Sigmoid colon (tissue), 4 donors: Measurements from ENCODE around the gene STX4.

Source experiments
- CTCF ChIP-seq, 4 experiments: fragments of 450-650 bp in 3 of 4; fragments of 200-600 bp in 1 of 4; IDR thresholded peaks; one replicate each; pipeline ENCODE4 v1.5.1; 2016 to 2019; ENCODE audit warnings: antibody characterized with exemption in 4 of 4, mild to moderate bottlenecking in 3 of 4, moderate library complexity in 2 of 4
- EP300 ChIP-seq, 4 donors: sonication (generic); formaldehyde crosslinking; IDR thresholded peaks; one replicate each; pipeline ENCODE4 v1.6.1; 2017; ENCODE audit warnings: antibody characterized with exemption in 4 of 4

- TF ChIP-seq CTCF (IDR thresholded peaks at IDR 0.05) (no peak), EP300 (IDR thresholded peaks at IDR 0.05) (no peak)
Measured at GRCh38 chr16:30996324-30996984, 36.9 kb upstream of the STX4 start.
